ENCODE results near the gene THRB. TPM values are rescaled to one million over a fixed set of nuclear protein-coding genes. Genes with fewer than 3 reads are reported as not detected.

THRB gene
- total RNA-seq, 2 experiments from 2014 or later = not detected

- Mint-ChIP-seq H3K9me3 (no peaks in the 10 kb centered on the region), H3K4me3 (no peak overlapping the region), H3K27me3 (peaks cover 3% of the 10 kb centered on the region), H3K4me1 (peaks cover 6% of the 10 kb centered on the region), H3K36me3 (ENCODE audit: low read depth) (no peaks in the 10 kb centered on the region), H3K27ac (no peak overlapping the region)
- ChIA-PET POLR2A (no interaction called here), CTCF (no interaction called here)
- DNase-seq = no peak
Measured at GRCh38 chr3:24162929-24163328, 331.7 kb downstream of the THRB start.

GRCh38 chr3:24161841-24162240 is 332.8 kb downstream of the THRB start:
- Mint-ChIP-seq H3K27ac (no peak overlapping the region), H3K9me3 (no peaks in the 10 kb centered on the region), H3K27me3 (peaks cover 3% of the 10 kb centered on the region), H3K4me1 (peaks cover 6% of the 10 kb centered on the region), H3K36me3 (ENCODE audit: low read depth) (no peaks in the 10 kb centered on the region), H3K4me3 (no peak overlapping the region)
- no peak for DNase-seq
- ChIA-PET POLR2A (no interaction called here), CTCF (no interaction called here)

- POLR2A ChIA-PET = no interaction called here
- no peak for DNase-seq
- CTCF ChIA-PET = no interaction called here
- Mint-ChIP-seq H3K27ac (no peak overlapping the region), H3K9me3 (no peaks in the 10 kb centered on the region), H3K27me3 (no peaks in the 10 kb centered on the region), H3K4me1 (peaks cover 6% of the 10 kb centered on the region), H3K4me3 (no peak overlapping the region), H3K36me3 (ENCODE audit: low read depth) (no peaks in the 10 kb centered on the region)
Measured at GRCh38 chr3:24160424-24161095, 334.1 kb downstream of the THRB start.

DNA sequence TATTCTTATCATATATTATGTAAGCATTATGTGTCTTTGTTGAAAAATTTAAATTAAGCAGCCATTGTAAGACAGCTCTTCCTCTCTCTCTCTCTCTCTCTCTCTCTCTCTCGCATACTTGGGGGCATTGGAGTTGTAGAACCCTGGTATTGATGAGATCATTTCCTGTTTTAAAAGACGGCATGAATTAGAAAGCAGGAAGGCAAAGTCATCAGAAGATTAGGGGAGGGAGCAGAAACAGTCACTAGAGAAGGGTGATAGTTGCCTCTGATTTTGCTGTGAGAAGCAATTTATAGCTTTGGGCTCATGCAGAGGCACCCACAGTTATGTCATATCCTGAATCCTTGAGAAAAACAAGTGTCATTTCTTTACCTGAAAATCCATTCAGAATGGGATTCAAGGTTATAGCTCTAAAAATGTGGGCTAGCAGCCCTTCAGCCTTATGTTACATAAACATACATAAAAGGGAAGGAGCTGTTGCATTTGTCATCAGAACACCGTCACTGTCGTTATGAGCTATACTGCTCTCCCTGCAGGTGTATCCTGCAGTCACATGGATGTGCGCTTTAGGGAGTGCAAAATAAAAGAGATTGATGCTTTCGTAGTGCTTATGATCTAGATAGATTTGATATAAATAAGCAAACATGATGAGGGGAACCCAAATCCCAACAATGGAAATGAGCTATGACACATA is 335.7 kb downstream of the THRB start:
- Mint-ChIP-seq H3K9me3 (no peaks in the 10 kb centered on the region), H3K27me3 (no peaks in the 10 kb centered on the region), H3K27ac (no peak overlapping the region), H3K4me1 (peaks cover 14% of the 10 kb centered on the region), H3K36me3 (ENCODE audit: low read depth) (no peaks in the 10 kb centered on the region), H3K4me3 (no peak overlapping the region)
- CTCF ChIA-PET = interaction anchor here (1.2 kb wide), 1 partner anchor 14 kb away, joined by 3 read pairs; no protein-coding TSS in a partner anchor
- POLR2A ChIA-PET = no interaction called here
- no peak for DNase-seq

DNA sequence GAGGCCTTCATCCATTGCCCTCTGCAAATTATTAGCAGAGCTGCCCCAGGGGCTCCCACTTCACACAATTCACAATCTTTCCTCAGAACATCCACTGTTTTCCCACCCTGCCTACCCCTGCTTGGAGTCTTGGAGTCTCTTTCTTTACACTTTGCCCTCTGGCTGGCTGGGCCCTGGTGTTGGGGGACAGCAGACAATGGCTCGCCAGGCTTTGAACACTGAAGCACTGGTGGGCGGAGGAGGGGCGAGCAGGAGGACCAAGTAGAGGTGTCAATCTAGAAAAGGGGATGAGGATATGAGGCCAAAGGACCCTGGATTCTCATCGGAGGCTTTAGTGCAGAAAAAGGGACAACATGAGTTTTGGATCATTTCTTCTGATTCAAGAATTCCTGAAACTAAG is 337.5 kb downstream of the THRB start:
- Mint-ChIP-seq H3K27ac (no peak overlapping the region), H3K4me3 (no peak overlapping the region), H3K27me3 (no peaks in the 10 kb centered on the region), H3K9me3 (no peaks in the 10 kb centered on the region), H3K4me1 (peaks cover 16% of the 10 kb centered on the region), H3K36me3 (ENCODE audit: low read depth) (no peaks in the 10 kb centered on the region)
- DNase-seq = no peak
- CTCF ChIA-PET = interaction anchor here (1.3 kb wide), 1 partner anchor 25 kb away, joined by 3 read pairs; no protein-coding TSS in a partner anchor
- POLR2A ChIA-PET = no interaction called here

DNA sequence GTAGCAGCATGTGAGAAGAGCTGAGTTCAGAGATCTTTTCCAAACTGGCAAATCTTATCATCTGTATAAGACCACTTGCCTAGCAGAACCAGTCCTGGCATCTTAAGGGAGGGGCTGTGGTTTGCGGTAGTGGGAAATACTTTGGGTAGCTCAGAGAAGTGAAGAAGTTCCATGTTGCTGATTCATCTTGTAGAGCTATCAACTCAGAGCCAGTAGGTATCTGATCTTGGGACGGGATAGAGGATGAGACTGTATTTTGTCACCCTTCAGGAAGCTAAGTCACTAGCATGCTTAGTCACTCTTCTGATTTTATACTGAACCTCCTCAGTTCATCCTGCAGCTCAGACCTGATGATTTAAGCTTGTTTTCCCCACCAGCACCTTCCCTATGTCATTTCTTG is 338.2 kb downstream of the THRB start:
- CTCF ChIA-PET = interaction anchor here (1.3 kb wide), 1 partner anchor 25 kb away, joined by 3 read pairs; no protein-coding TSS in a partner anchor
- POLR2A ChIA-PET = no interaction called here
- Mint-ChIP-seq H3K36me3 (ENCODE audit: low read depth) (no peaks in the 10 kb centered on the region), H3K27ac (no peak overlapping the region), H3K4me1 (peaks cover 16% of the 10 kb centered on the region), H3K9me3 (no peaks in the 10 kb centered on the region), H3K27me3 (no peaks in the 10 kb centered on the region), H3K4me3 (no peak overlapping the region)
- DNase-seq = no peak

DNA sequence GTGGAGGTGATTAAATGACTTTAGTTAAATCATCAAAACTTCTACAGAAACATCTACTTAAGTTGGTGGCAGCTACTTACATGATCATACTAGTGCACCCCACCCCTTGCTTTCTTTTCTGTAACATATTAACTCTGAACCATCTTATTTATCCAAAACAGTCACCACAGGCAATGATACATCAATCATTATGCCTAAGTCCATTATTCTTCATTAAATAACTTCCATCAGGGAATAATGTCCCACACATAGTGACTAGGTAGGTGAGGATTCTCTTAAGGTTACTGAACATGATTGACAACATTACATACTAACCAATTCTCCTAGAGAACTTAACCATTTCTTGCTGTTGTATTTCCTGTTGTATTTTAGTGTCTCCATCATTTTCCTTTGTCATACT is 339.4 kb downstream of the THRB start:
- no peaks in the 10 kb centered on the region for H3K36me3 Mint-ChIP-seq (ENCODE audit: low read depth)
- H3K4me3 Mint-ChIP-seq = no peak overlapping the region
- DNase-seq = no peak
- H3K4me1 Mint-ChIP-seq = peaks cover 16% of the 10 kb centered on the region
- H3K9me3 Mint-ChIP-seq = no peaks in the 10 kb centered on the region
- ChIA-PET POLR2A (no interaction called here), CTCF (no interaction called here)
- H3K27ac Mint-ChIP-seq = no peak overlapping the region
- H3K27me3 Mint-ChIP-seq = no peaks in the 10 kb centered on the region

DNA sequence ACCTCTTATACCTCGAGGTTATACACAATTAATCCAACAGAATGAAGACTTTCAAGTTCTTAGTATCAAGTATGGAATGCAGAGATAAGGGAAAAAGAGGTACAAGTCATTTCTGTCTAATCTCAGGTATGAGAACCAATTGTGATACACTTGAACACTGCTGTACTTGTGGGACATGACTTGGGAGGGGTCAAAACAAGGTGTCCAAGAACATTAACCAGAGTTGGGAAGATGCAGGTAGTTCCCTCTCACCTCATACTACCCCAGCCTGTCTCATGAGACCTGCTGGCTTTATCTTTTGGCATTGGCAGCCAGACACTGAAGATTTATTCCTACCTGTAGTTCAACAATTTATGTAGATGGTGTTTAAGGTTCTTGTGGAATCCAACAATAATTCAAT is 339.9 kb downstream of the THRB start:
- Mint-ChIP-seq H3K36me3 (ENCODE audit: low read depth) (no peaks in the 10 kb centered on the region), H3K4me3 (no peak overlapping the region), H3K27ac (no peak overlapping the region), H3K9me3 (no peaks in the 10 kb centered on the region), H3K4me1 (peaks cover 16% of the 10 kb centered on the region), H3K27me3 (no peaks in the 10 kb centered on the region)
- POLR2A ChIA-PET = no interaction called here
- no peak for DNase-seq
- CTCF ChIA-PET = no interaction called here

- CTCF ChIA-PET = no interaction called here
- no peaks in the 10 kb centered on the region for H3K36me3 Mint-ChIP-seq (ENCODE audit: low read depth)
- POLR2A ChIA-PET = no interaction called here
- no peak overlapping the region for H3K27ac Mint-ChIP-seq
- no peaks in the 10 kb centered on the region for H3K27me3 Mint-ChIP-seq
- no peak overlapping the region for H3K4me3 Mint-ChIP-seq
- H3K9me3 Mint-ChIP-seq = no peaks in the 10 kb centered on the region
- peaks cover 15% of the 10 kb centered on the region for H3K4me1 Mint-ChIP-seq
- DNase-seq = no peak
Measured at GRCh38 chr3:24154013-24154695, 340.5 kb downstream of the THRB start.

DNA sequence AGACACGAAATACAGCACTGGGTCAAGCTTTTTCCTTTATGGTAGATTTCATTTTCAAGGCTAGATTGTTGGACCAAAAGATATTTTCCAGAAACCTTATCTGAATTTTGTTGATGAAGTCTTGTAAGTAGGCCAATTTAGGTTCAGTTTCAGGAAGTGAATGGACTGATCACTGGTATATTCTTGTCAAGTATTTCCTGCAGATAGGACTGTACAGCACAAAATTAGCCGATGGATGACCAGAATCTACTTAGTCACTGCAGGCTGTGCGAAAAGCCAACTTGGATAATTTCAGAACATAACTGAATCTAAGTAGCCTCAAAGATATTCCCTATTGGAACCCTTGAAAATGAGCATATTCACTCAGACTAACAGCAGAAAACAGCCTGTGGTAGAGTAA is 343.1 kb downstream of the THRB start:
- CTCF ChIA-PET = no interaction called here
- H3K27me3 Mint-ChIP-seq = no peaks in the 10 kb centered on the region
- POLR2A ChIA-PET = no interaction called here
- no peak for DNase-seq
- H3K4me1 Mint-ChIP-seq = peaks cover 9% of the 10 kb centered on the region
- H3K27ac Mint-ChIP-seq = no peak overlapping the region
- no peaks in the 10 kb centered on the region for H3K9me3 Mint-ChIP-seq
- no peak overlapping the region for H3K4me3 Mint-ChIP-seq
- H3K36me3 Mint-ChIP-seq (ENCODE audit: low read depth) = no peaks in the 10 kb centered on the region

GRCh38 chr3:24149032-24149431 is 345.6 kb downstream of the THRB start:
- no peaks in the 10 kb centered on the region for H3K9me3 Mint-ChIP-seq
- DNase-seq = no peak
- H3K27ac Mint-ChIP-seq = no peak overlapping the region
- H3K27me3 Mint-ChIP-seq = no peaks in the 10 kb centered on the region
- H3K4me3 Mint-ChIP-seq = no peak overlapping the region
- POLR2A ChIA-PET = no interaction called here
- peaks cover 2% of the 10 kb centered on the region for H3K4me1 Mint-ChIP-seq
- H3K36me3 Mint-ChIP-seq (ENCODE audit: low read depth) = no peaks in the 10 kb centered on the region
- CTCF ChIA-PET = no interaction called here

DNA sequence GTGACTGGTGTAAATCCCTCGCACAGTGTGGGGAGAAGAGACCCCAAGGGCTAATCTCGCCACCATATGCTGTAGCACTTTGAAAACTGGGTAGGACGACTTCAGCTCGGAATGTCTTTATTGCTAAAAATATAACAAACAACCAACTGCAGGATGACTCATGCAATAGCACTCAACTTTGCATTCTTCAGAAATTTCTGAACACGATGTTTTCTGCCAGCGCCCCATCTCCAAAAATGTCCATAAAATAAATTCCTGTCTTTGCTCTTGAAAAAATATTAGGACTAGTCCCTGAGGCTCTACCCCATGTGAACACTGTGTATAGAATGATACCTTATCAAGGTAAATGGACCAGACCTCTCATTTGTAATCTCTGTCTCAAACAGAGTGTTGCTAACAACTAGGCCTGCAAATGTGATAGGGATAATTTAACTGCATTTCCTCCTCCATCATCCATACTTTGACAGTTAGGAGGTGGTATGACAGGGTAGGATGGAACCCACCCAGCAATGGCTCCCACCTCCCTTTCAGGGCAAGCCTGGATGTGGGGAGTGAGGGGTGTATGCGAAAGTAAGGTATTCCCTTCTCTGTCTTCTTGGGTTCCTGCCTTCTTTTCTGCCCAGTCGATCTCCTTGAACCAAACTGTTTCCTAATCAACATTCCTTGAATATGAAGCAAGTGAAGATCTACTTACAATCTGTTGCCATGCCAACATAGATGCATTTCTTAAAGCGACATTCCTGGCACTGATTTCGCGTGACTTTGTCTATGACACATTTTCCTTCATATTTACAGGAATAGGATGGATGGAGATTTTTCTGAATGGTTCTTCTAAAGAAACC is 348.4 kb downstream of the THRB start:
- no peak for DNase-seq
- Mint-ChIP-seq H3K27me3 (no peaks in the 10 kb centered on the region), H3K27ac (no peak overlapping the region), H3K4me1 (no peaks in the 10 kb centered on the region), H3K9me3 (no peaks in the 10 kb centered on the region), H3K4me3 (no peak overlapping the region), H3K36me3 (ENCODE audit: low read depth) (no peaks in the 10 kb centered on the region)
- ChIA-PET POLR2A (no interaction called here), CTCF (no interaction called here)

DNA sequence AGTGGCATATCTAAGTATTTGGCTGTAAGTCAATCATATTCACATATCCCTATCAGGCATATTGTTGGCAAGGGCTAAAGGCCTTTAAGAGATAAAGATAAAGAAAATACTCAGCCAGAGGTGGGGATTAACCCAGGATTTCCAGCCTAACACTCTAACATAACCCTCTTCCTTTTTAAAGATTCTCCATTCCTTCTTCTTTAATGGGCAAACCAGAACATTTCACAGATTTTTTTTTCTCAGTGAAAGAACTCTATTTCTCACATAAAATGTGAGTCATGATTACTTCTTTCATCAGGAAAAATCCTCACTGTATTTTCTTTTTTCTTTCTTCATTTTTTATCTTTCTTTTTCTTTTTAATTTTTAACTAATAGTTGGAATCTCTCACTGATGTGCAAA is 349.2 kb downstream of the THRB start:
- H3K27me3 Mint-ChIP-seq = no peaks in the 10 kb centered on the region
- ChIA-PET CTCF (interaction anchor here (0.6 kb wide), 1 partner anchor 22 kb away, joined by 3 read pairs; no protein-coding TSS in a partner anchor), POLR2A (no interaction called here)
- no peaks in the 10 kb centered on the region for H3K36me3 Mint-ChIP-seq (ENCODE audit: low read depth)
- H3K27ac Mint-ChIP-seq = no peak overlapping the region
- no peaks in the 10 kb centered on the region for H3K4me1 Mint-ChIP-seq
- no peak overlapping the region for H3K4me3 Mint-ChIP-seq
- DNase-seq = no peak
- H3K9me3 Mint-ChIP-seq = no peaks in the 10 kb centered on the region

Measured in activated CD4-positive, alpha-beta T cell treated with anti-CD3 and anti-CD28 coated beads, Interleukin-2, amount 10 ng/mL, durations not matched to agents 7 days and 5 days (primary cell).